ENCODE measurements around the gene RMRP. TPM values are rescaled to one million over a fixed set of nuclear protein-coding genes. Genes with fewer than 3 reads are reported as not detected.

RMRP gene
- total RNA-seq, 1 donor: 88,726 TPM

- no peak overlapping the region for H3K4me3 ChIP-seq (ENCODE audit: insufficient read depth, low read length)
- no peak overlapping the region for H2AFZ ChIP-seq (ENCODE audit: low read length)
- H3K4me2 ChIP-seq (ENCODE audit: insufficient read depth, low read length): no peak overlapping the region
- H3K36me3 ChIP-seq (ENCODE audit: insufficient read depth, low read length): peaks cover 32% of the 10 kb centered on the region
- H3K27me3 ChIP-seq (ENCODE audit: insufficient read depth, low read length): peaks cover 3% of the 10 kb centered on the region
- peak; percentile 94 for DNase-seq (ENCODE audit: insufficient read length, low spot score, missing footprints)
- TF ChIP-seq CTCF (IDR thresholded peaks at IDR 0.05; ENCODE audit: extremely low read depth, low read depth, low read length): peak; percentile 70
- H3K79me2 ChIP-seq (ENCODE audit: insufficient read depth, low read length): peaks cover 11% of the 10 kb centered on the region
- peaks cover 14% of the 10 kb centered on the region for H4K20me1 ChIP-seq (ENCODE audit: insufficient read depth, low read length)
- no peaks in the 10 kb centered on the region for H3K9me3 ChIP-seq (ENCODE audit: low read depth, low read length)
- no peak overlapping the region for H3K27ac ChIP-seq (ENCODE audit: low read depth, low read length)
- peaks cover 7% of the 10 kb centered on the region for H3K4me1 ChIP-seq (ENCODE audit: insufficient read depth, low read length)
Observed at GRCh38 chr9:35611230-35611797, 46.5 kb downstream of the RMRP start.

- Histone ChIP-seq H4K20me1 (ENCODE audit: insufficient read depth, low read length) (peaks cover 18% of the 10 kb centered on the region), H3K9me3 (ENCODE audit: low read depth, low read length) (no peaks in the 10 kb centered on the region), H3K4me2 (ENCODE audit: insufficient read depth, low read length) (no peak overlapping the region), H3K36me3 (ENCODE audit: insufficient read depth, low read length) (peaks cover 32% of the 10 kb centered on the region), H2AFZ (ENCODE audit: low read length) (no peak overlapping the region), H3K27ac (ENCODE audit: low read depth, low read length) (no peak overlapping the region), H3K4me3 (ENCODE audit: insufficient read depth, low read length) (no peak overlapping the region), H3K79me2 (ENCODE audit: insufficient read depth, low read length) (peaks cover 22% of the 10 kb centered on the region), H3K27me3 (ENCODE audit: insufficient read depth, low read length) (peaks cover 3% of the 10 kb centered on the region), H3K4me1 (ENCODE audit: insufficient read depth, low read length) (peaks cover 14% of the 10 kb centered on the region)
- no peak for TF ChIP-seq CTCF (IDR thresholded peaks at IDR 0.05; ENCODE audit: extremely low read depth, low read depth, low read length)
- no peak for DNase-seq (ENCODE audit: insufficient read length, low spot score, missing footprints)
Observed at GRCh38 chr9:35609820-35610163, 48.0 kb downstream of the RMRP start.

GRCh38 chr9:35609001-35609819, 48.6 kb downstream of the RMRP start:
- peaks cover 19% of the 10 kb centered on the region for H3K4me1 ChIP-seq (ENCODE audit: insufficient read depth, low read length)
- peaks cover 32% of the 10 kb centered on the region for H3K36me3 ChIP-seq (ENCODE audit: insufficient read depth, low read length)
- H3K9me3 ChIP-seq (ENCODE audit: low read depth, low read length): no peaks in the 10 kb centered on the region
- H3K27ac ChIP-seq (ENCODE audit: low read depth, low read length): no peak overlapping the region
- H3K27me3 ChIP-seq (ENCODE audit: insufficient read depth, low read length): peaks cover 3% of the 10 kb centered on the region
- TF ChIP-seq CTCF (IDR thresholded peaks at IDR 0.05; ENCODE audit: extremely low read depth, low read depth, low read length): no peak
- peaks cover 24% of the 10 kb centered on the region for H3K79me2 ChIP-seq (ENCODE audit: insufficient read depth, low read length)
- no peak for DNase-seq (ENCODE audit: insufficient read length, low spot score, missing footprints)
- no peak overlapping the region for H3K4me2 ChIP-seq (ENCODE audit: insufficient read depth, low read length)
- no peak overlapping the region for H2AFZ ChIP-seq (ENCODE audit: low read length)
- H4K20me1 ChIP-seq (ENCODE audit: insufficient read depth, low read length): peaks cover 18% of the 10 kb centered on the region
- H3K4me3 ChIP-seq (ENCODE audit: insufficient read depth, low read length): no peak overlapping the region

GRCh38 chr9:35608221-35608620, 49.6 kb downstream of the RMRP start:
- Histone ChIP-seq H3K4me1 (ENCODE audit: insufficient read depth, low read length) (peaks cover 25% of the 10 kb centered on the region), H3K36me3 (ENCODE audit: insufficient read depth, low read length) (peaks cover 32% of the 10 kb centered on the region), H3K9me3 (ENCODE audit: low read depth, low read length) (no peaks in the 10 kb centered on the region), H3K4me2 (ENCODE audit: insufficient read depth, low read length) (no peak overlapping the region), H4K20me1 (ENCODE audit: insufficient read depth, low read length) (peaks cover 18% of the 10 kb centered on the region), H3K27me3 (ENCODE audit: insufficient read depth, low read length) (peaks cover 3% of the 10 kb centered on the region), H3K4me3 (ENCODE audit: insufficient read depth, low read length) (no peak overlapping the region), H3K27ac (ENCODE audit: low read depth, low read length) (no peak overlapping the region), H3K79me2 (ENCODE audit: insufficient read depth, low read length) (peaks cover 24% of the 10 kb centered on the region), H2AFZ (ENCODE audit: low read length) (no peak overlapping the region)
- no peak for TF ChIP-seq CTCF (IDR thresholded peaks at IDR 0.05; ENCODE audit: extremely low read depth, low read depth, low read length)
- DNase-seq (ENCODE audit: insufficient read length, low spot score, missing footprints): no peak

Measured in osteoblast (primary cell).